ENCODE data around the gene BMP8B.
"Not testable (repeated sequence)": the region's sequence is repeated elsewhere in the genome, so short reads cannot be mapped to it uniquely, and the experiment has no call there.

Gene BMP8B

GRCh38 chr1:39808784-39809517, 20.3 kb upstream of the BMP8B start:
- FAIRE-seq = no peak

DNA sequence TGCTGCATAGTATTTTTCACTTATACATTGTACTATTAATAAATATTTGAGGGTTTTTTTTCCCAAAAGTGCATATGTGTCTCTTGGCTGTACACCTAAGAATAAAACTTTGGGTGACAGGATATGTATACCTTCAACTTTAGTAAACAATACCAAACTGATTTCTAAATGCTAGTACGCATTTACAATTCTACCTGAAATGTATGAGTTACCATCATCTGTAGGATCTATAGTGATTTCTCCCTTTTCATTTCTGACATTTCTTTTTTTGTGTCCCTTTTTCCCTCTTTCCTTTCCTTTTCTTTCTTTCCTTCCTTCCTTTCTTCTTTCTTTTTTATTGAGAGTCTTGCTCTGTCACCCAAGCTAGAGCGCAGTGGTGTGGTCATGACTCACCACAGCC, 16.7 kb upstream of the BMP8B start:
- FAIRE-seq = no peak

DNA sequence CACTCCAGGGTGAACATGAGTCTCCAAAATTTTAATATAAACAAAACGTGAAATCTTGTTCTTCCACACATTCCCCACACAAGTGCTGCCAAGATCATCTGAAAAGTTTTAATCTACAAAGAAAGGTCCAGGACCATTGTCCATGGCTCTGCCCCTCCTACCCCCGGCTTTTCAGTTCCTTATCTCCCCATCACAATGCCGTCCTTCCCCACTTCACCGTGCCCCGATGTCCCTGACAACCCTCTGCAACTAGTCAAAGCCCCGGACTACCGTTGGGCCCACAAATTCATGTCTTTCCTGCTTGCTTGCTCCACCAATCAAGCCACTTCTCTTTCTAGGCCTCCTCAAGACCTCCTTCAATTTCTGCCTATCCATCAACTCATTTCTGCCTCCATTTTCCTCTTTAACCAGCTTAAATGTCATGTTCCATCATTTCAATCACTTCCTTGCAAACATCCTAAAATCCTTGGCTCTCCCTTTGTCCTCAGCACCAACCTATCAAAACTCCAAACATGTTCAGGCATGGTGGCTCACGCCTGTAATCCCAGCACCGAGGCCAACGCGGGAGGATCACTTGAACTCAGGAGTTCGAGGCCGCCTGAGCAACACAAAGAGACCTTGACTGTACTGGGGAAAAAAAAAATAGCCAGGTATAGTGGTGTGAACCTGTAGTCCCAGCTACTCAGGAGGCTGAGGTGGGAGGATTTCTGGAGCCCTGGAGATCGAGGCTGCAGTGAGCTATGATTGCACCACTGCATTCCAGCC, 14.0 kb upstream of the BMP8B start:
- FAIRE-seq = no peak

- FAIRE-seq = no peak
Measured at GRCh38 chr1:39800471-39800835, 11.8 kb upstream of the BMP8B start.

DNA sequence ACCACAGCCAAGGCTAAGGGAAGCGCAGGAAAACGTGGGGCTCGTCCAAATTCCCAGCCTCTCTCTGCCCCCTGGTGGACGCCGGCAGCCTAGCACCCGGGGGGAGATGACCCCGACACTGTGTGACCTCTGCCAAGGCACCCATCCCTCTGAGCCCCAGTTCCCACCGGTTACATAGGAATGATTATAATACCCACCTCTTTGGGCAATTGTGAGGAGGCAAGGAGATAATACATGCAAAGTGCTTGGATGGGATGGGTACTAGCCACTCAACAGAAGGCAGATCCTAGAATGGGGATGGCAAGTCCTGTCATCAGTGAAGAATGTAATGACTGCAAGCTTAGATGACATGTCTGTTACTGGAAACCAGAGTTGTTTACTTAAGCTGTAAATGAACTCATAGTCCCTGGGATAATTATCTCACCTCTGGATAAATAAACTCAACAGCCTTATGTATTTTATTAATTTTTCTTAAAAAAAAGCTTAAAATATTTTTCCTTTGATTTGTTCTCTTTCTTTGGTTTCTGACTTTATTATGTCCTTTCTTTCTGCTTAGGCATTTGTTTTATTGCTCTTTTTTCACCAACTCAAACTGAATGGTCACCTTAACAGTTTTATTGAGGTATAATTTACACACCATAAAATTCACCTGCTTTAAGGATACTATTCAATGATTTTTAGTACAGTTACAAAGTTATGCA, 11.3 kb upstream of the BMP8B start:
- no peak for FAIRE-seq

DNA sequence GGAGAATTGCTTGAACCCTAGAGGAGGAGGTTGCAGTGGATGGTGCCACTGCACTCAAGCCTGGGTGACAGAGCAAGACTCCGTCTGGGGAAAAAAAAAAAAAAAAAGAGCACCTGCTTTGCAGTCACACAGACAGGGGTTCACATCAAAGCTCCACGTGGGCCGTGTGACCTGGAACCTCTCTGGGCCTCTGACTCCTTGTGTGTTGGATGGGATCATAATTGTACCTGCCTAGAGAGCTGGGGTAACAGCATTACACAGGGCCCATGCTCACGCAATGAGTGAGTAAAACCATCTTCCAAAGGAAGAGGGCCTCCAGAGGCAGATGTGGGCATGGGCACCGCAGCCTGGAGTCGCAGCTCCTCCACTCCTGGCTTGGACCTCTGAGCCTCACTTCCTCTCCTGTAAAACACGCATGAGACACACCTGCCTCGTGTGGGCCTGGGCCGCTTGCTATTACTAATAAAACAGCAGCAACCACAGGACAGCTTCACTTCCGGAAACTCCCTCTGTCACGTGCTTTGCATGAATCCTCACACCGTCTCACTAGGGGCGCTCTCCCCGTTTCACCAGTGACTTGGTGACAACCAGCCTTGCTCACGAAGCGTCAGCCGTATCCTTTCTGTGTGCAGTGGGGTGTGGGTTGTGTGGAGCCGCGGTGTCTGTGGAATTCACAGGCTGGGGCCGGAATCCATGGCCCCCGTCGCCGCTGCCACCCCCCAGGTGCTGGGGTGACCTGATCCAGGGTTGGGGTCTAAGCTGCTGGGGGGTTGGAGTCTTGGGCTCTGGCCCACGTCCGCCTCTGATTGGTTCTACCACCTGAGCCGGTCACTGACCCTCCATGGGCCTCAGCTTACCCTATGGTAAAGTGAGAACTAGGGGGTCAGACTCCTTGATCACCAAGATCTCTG, 10.4 kb upstream of the BMP8B start:
- not testable (repeated sequence) for FAIRE-seq

GRCh38 chr1:39795651-39796050, 7.0 kb upstream of the BMP8B start:
- FAIRE-seq = no peak

DNA sequence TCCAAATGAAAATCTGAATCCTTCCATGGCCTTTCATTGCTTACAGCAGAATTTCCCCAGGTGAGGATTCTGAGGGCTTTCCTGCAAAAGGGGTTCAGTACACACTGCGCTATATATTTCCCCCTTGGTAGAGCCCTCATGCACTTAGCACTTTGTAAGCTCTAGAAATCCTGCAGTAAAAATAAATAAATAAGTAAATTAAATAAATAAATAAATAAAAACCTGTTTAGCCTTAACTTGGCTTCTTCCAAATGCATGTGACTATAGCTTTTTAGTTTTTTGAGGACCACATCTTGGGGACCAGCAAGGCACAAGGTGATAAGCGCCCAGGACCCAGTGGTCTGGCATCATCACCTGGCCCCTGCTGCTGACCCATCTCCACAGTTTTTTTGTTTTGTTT, 3.2 kb upstream of the BMP8B start:
- no peak for FAIRE-seq

DNA sequence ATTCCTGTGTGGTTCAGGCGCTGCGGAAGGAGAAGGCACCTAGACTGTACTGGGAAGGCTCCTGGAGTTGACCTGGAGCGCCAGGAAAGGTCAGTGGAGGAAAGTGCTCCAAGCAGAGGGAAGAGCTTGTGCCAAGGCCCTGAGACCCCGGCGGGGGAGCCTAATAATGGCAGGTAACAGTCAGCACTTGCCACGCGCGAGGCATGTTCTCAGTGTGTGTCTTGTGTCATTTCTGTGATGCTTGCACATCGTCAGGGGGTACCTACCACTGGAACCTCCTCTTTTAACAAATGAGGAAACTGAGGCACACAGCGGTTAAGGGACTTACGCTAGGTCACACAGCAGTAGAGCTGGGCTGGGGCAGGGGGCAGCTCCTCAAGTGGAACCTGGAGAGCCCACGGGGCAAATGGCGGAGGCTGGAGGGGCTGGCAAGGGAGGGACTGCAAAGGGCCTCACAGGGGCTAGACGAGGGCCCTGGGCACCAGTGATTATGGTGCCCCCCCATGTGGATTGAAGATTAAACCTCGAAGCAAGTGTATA, 976 bp upstream of the BMP8B start:
- FAIRE-seq = no peak

GRCh38 chr1:39788426-39788757, 273 bp downstream of the BMP8B start:
- no peak for FAIRE-seq

- not testable (repeated sequence) for FAIRE-seq
Measured at GRCh38 chr1:39787964-39788363, 701 bp downstream of the BMP8B start.

- FAIRE-seq = no peak
Measured at GRCh38 chr1:39787468-39787867, 1.2 kb downstream of the BMP8B start.

- FAIRE-seq = not testable (repeated sequence)
Measured at GRCh38 chr1:39787108-39787375, 1.6 kb downstream of the BMP8B start.

DNA sequence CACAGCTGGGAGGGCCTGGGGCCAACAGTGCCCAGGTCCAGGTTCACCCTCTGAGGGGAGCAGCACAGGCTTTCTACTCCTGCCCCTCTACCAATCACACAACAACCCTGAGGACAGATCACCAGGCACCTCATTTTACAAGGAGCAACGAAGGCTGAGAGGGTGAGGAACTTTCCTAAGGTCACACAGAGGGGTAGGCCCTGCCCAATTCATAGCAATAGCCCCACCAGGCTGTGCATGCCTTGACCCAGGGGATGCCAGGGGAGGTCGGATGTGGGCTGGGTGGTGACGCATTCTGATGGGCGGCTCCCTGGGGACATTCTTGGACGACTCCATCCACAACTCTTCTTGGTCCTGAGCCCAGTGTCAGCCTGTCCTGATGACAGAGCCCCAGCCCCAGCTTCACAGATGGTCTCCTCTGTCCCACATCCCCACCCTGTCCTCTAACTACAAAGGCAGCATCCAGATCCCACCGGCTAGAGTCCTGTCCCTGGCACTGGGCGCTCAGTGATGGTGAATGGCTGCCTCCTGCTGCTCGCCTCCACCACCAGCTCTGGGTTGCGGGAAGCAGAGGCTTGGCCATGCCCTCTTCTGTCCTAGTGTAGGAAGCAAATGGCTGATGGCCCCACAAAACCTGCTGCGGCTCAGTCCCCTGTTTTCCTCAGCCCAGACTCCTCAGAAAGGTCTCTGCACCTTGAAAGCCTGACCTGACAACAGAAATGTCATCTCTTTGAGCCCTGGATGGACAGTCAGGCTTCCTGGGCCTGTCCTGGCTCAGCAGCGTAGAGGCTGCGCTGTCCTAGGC, 2.2 kb downstream of the BMP8B start:
- not testable (repeated sequence) for FAIRE-seq

- FAIRE-seq = not testable (repeated sequence)
Measured at GRCh38 chr1:39782685-39783084, 6.0 kb downstream of the BMP8B start.

GRCh38 chr1:39782103-39782502, 6.6 kb downstream of the BMP8B start:
- no peak for FAIRE-seq

GRCh38 chr1:39781349-39781715, 7.3 kb downstream of the BMP8B start:
- FAIRE-seq = no peak

GRCh38 chr1:39779821-39780220, 8.8 kb downstream of the BMP8B start:
- no peak for FAIRE-seq

DNA sequence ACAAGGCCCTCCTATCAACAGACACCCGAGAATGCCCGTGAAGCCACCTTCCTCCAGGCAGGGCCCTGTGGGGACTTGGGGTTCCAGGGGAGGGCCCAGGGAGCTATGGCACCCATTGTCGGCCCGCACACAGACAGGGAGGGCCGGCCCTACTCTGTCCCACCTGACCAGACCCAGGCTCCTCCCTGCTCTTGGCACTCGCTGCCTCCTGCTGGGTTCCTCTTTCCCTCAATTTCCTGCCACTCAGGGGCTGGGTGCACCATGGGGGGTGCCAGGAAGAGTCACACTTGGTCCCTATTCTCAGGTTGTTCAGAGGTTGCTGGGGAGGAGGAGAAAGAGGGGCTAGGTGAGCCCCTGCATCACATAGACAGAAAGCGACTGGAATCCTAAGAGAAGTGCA, 9.5 kb downstream of the BMP8B start:
- FAIRE-seq = no peak

GRCh38 chr1:39778463-39779099, 10.1 kb downstream of the BMP8B start:
- FAIRE-seq = not testable (repeated sequence)

DNA sequence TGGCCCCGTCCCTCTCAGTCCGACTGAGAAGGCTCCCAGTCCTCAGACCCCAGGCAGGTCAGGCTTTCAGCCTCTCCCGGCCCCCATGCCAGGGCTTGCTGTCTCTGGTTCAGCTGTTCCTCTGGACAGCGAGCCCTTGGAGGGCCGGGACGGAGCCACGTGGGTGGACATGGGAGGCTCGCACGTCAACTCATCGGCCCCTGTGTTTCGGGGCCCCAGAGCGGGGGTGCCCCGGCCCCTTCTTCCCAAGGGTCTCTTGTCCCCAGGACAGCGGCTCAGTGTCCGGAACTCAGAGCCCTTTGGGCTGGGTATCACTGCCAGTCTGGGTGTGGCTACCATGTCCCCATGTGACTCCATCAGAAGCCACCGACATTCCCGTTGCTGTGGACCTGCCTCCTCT, 10.8 kb downstream of the BMP8B start:
- FAIRE-seq = not testable (repeated sequence)

DNA sequence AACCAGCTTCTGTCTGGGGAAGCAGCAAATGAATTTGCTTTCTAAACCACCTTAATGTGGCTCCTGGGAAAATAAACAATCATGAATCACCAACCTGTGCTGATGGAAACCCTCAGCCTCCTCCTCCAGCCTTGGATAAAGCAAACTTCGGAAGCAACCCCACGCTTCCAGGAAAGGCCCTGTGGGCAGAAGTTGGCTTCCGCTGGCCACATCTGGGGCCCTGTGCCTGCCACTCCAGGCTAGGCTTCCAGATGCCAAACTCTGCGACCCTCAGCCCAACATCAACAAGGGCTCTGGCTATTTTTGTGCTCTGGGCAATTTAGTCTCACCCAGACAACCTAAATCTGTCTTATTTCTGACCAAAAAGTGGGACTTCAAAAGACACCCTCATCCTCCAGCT, 11.4 kb downstream of the BMP8B start:
- no peak for FAIRE-seq
